ENCODE measurements around the gene DSN1. TPM values are rescaled to one million over a fixed set of nuclear protein-coding genes. Genes with fewer than 3 reads are reported as not detected.

The DSN1 gene
- total and polyA plus RNA-seq, 4 donors: 3.5 to 14.6 (median 5.1) TPM

GRCh38 chr20:36815454-36816091, 42.0 kb upstream of the DSN1 start:
- H3K9ac ChIP-seq (ENCODE audit: low read depth in 1 of 2, low read length in 2 of 2): no peak overlapping the region
- 97% methylated on average over 49 of the region's 49 CpGs for WGBS
- H3K27ac ChIP-seq (ENCODE audit: low read depth in 1 of 2, low read length in 2 of 2): no peak overlapping the region
- H3K27me3 ChIP-seq (ENCODE audit: control insufficient read depth in 4 of 4, insufficient read depth in 4 of 4, low read length in 3 of 4): no peaks in the 10 kb centered on the region
- H3K36me3 ChIP-seq (ENCODE audit: control insufficient read depth in 4 of 4, insufficient read depth in 3 of 4, low read depth in 1 of 4, low read length in 3 of 4): no peaks in the 10 kb centered on the region
- DNase-seq (ENCODE audit: low spot score): no peak
- no peaks in the 10 kb centered on the region for H3K9me3 ChIP-seq (ENCODE audit: control insufficient read depth in 4 of 4, low read length in 3 of 4)
- no peak for TF ChIP-seq HNF4A (conservative IDR thresholded peaks at IDR 0.05)
- TF ChIP-seq RAD21 (IDR thresholded peaks at IDR 0.05): no peak
- TF ChIP-seq FOXA2 (IDR thresholded peaks at IDR 0.05): no peak
- TF ChIP-seq JUND (IDR thresholded peaks at IDR 0.05): no peak
- TF ChIP-seq YY1 (IDR thresholded peaks at IDR 0.05): no peak
- TF ChIP-seq, protein P1, sequence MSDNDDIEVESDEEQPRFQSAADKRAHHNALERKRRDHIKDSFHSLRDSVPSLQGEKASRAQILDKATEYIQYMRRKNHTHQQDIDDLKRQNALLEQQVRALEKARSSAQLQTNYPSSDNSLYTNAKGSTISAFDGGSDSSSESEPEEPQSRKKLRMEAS (IDR thresholded peaks at IDR 0.05): no peak
- H3K4me1 ChIP-seq (ENCODE audit: control insufficient read depth in 4 of 4, insufficient read depth in 4 of 4, low read length in 3 of 4): no peaks in the 10 kb centered on the region
- no peak overlapping the region for H3K4me3 ChIP-seq (ENCODE audit: low read depth in 1 of 3, low read length in 3 of 3)

DNA sequence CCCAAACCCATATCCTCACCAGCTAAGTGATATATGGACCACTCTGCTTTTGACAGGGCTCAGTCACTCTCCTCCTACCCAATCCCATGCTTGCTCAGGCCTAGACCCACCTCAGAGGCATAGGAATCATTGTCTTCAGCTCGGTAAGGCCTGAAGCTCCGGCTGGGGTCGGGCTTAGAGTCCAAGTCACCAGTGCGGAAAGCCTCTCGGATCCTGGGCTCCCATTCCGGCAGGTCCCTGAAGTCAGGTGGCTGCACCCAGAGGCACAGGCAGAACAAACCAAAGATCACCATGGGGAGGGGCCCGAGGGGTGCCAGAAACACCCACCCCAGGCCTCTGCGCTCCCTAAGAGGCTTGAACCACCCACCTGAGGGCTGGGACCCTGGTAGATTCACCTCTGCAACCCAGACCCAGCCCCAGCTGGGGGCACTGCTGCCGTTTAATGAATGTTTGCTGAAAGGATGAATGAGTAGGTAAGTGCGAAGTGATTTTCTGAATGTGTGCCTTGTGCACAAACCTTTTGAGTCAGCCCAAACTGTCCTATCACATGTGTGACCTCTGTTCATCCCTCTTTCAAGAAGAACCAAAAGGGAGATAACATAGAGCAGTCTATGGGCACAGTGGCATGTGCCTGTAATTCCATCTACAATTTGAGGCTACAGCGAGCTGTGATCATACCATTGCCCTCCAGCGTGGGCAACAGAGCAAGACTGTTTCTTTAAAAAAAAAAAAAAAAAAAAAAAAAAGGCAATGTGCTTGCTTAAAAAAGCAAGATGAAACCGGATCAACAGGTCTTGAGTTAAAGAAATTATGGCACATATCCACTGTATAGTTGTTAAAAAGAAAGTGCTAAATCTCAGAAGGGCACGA, 39.3 kb upstream of the DSN1 start:
- H3K36me3 ChIP-seq (ENCODE audit: control insufficient read depth in 4 of 4, insufficient read depth in 3 of 4, low read depth in 1 of 4, low read length in 3 of 4): peaks cover 0 to 3% (median 1%) of the 10 kb centered on the region in 4 donors
- H3K9ac ChIP-seq (ENCODE audit: low read depth in 1 of 2, low read length in 2 of 2): no peak overlapping the region
- no peaks in the 10 kb centered on the region for H3K27me3 ChIP-seq (ENCODE audit: control insufficient read depth in 4 of 4, insufficient read depth in 4 of 4, low read length in 3 of 4)
- H3K9me3 ChIP-seq (ENCODE audit: control insufficient read depth in 4 of 4, low read length in 3 of 4): no peaks in the 10 kb centered on the region
- H3K4me1 ChIP-seq (ENCODE audit: control insufficient read depth in 4 of 4, insufficient read depth in 4 of 4, low read length in 3 of 4): no peaks in the 10 kb centered on the region
- WGBS: 87% methylated on average over 14 of the region's 14 CpGs
- no peak overlapping the region for H3K27ac ChIP-seq (ENCODE audit: low read depth in 1 of 2, low read length in 2 of 2)
- no peak overlapping the region for H3K4me3 ChIP-seq (ENCODE audit: low read depth in 1 of 3, low read length in 3 of 3)
- TF ChIP-seq NR2F2 (IDR thresholded peaks at IDR 0.05) (no peak), FOXA2 (IDR thresholded peaks at IDR 0.05) (no peak), JUND (IDR thresholded peaks at IDR 0.05) (no peak), HNF4G (IDR thresholded peaks at IDR 0.05) (no peak), RXRA (IDR thresholded peaks at IDR 0.05) (no peak), YY1 (IDR thresholded peaks at IDR 0.05) (no peak), SP1 (IDR thresholded peaks at IDR 0.05) (no peak), TAF1 (conservative IDR thresholded peaks at IDR 0.05) (no peak), ZBTB33 (IDR thresholded peaks at IDR 0.05) (no peak), HNF4A (conservative IDR thresholded peaks at IDR 0.05) (no peak), GABPA (IDR thresholded peaks at IDR 0.05 in 1 of 2, conservative IDR thresholded peaks at IDR 0.05 in 1 of 2) (no peak), EGR1 (IDR thresholded peaks at IDR 0.05; ENCODE audit: low read depth in 2 of 2) (no peak), RAD21 (IDR thresholded peaks at IDR 0.05) (no peak), ATF3 (IDR thresholded peaks at IDR 0.05) (no peak)
- TF ChIP-seq, protein P2, sequence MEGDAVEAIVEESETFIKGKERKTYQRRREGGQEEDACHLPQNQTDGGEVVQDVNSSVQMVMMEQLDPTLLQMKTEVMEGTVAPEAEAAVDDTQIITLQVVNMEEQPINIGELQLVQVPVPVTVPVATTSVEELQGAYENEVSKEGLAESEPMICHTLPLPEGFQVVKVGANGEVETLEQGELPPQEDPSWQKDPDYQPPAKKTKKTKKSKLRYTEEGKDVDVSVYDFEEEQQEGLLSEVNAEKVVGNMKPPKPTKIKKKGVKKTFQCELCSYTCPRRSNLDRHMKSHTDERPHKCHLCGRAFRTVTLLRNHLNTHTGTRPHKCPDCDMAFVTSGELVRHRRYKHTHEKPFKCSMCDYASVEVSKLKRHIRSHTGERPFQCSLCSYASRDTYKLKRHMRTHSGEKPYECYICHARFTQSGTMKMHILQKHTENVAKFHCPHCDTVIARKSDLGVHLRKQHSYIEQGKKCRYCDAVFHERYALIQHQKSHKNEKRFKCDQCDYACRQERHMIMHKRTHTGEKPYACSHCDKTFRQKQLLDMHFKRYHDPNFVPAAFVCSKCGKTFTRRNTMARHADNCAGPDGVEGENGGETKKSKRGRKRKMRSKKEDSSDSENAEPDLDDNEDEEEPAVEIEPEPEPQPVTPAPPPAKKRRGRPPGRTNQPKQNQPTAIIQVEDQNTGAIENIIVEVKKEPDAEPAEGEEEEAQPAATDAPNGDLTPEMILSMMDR (IDR thresholded peaks at IDR 0.05; ENCODE audit: low read depth, low read length, missing input control): no peak
- TF ChIP-seq, protein P1 (IDR thresholded peaks at IDR 0.05): no peak
- TF ChIP-seq, protein P3, sequence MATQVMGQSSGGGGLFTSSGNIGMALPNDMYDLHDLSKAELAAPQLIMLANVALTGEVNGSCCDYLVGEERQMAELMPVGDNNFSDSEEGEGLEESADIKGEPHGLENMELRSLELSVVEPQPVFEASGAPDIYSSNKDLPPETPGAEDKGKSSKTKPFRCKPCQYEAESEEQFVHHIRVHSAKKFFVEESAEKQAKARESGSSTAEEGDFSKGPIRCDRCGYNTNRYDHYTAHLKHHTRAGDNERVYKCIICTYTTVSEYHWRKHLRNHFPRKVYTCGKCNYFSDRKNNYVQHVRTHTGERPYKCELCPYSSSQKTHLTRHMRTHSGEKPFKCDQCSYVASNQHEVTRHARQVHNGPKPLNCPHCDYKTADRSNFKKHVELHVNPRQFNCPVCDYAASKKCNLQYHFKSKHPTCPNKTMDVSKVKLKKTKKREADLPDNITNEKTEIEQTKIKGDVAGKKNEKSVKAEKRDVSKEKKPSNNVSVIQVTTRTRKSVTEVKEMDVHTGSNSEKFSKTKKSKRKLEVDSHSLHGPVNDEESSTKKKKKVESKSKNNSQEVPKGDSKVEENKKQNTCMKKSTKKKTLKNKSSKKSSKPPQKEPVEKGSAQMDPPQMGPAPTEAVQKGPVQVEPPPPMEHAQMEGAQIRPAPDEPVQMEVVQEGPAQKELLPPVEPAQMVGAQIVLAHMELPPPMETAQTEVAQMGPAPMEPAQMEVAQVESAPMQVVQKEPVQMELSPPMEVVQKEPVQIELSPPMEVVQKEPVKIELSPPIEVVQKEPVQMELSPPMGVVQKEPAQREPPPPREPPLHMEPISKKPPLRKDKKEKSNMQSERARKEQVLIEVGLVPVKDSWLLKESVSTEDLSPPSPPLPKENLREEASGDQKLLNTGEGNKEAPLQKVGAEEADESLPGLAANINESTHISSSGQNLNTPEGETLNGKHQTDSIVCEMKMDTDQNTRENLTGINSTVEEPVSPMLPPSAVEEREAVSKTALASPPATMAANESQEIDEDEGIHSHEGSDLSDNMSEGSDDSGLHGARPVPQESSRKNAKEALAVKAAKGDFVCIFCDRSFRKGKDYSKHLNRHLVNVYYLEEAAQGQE (IDR thresholded peaks at IDR 0.05): no peak
- DNase-seq (ENCODE audit: low spot score): no peak
